Peyer's patch (tissue), 4 donors: Measurements from ENCODE around the gene ACCSL. TPM values are rescaled to one million over a fixed set of nuclear protein-coding genes. Genes with fewer than 3 reads are reported as not detected.

Source experiments
- DNase-seq, 3 donors: peaks; one replicate each; pipeline ENCODE4 v3.0.0-alpha.2; 2017 to 2019
- H3K27ac ChIP-seq, 4 donors: fragments of 200-600 bp; sonication (generic); one replicate each; pipeline ENCODE4 v1.5.1; 2016 to 2019
- H3K27me3 ChIP-seq, 2 donors: fragments of 200-600 bp; sonication (generic); one replicate each; pipeline ENCODE4 v1.5.1; 2019
- H3K36me3 ChIP-seq, 3 donors: fragments of 200-600 bp; sonication (generic); one replicate each; pipeline ENCODE4 v1.5.1; 2016 to 2019
- H3K4me1 ChIP-seq, 4 donors: fragments of 200-600 bp; sonication (generic); one replicate each; pipeline ENCODE4 v1.5.1; 2016 to 2019
- H3K4me3 ChIP-seq, 4 donors: fragments of 200-600 bp; sonication (generic); 1 replicate in 3 of 4; 2 replicates in 1 of 4; pipeline ENCODE4 v1.5.1; 2016 to 2019; ENCODE audit warnings: mild to moderate bottlenecking in 1 of 4
- H3K9me3 ChIP-seq, 4 donors: fragments of 200-600 bp; sonication (generic); one replicate each; pipeline ENCODE4 v1.5.1; 2016 to 2019; ENCODE audit warnings: mild to moderate bottlenecking in 1 of 4
- CTCF ChIP-seq, 6 experiments: fragments of 450-650 bp in 4 of 6; fragments of 200-600 bp in 2 of 6; sonication (generic) in 1 of 6; IDR thresholded peaks; one replicate each; pipeline ENCODE4 v1.5.1; 2017 to 2019; ENCODE audit warnings: antibody characterized with exemption in 6 of 6, mild to moderate bottlenecking in 3 of 6, moderate library complexity in 1 of 6
- POLR2A ChIP-seq, 2 donors: fragments of 450-650 bp; IDR thresholded peaks; one replicate each; pipeline ENCODE4 v1.5.1; 2017; ENCODE audit warnings: antibody characterized with exemption in 2 of 2, mild to moderate bottlenecking in 2 of 2, moderate library complexity in 2 of 2
- total RNA-seq, 4 donors: library from RNA; depleted of rRNA; stranded (reverse); fragments of >200 nt; gene quantifications; one replicate each; pipeline ENCODE4 v1.1.0, GENCODE V29; 2016

Gene ACCSL
- total RNA-seq, 4 donors from 2014 or later = not detected

- no peak for TF ChIP-seq CTCF (IDR thresholded peaks at IDR 0.05)
- TF ChIP-seq POLR2A (IDR thresholded peaks at IDR 0.05) = no peak
- no peaks in the 10 kb centered on the region for H3K27me3 ChIP-seq
- peaks cover 0 to 26% (median 0%) of the 10 kb centered on the region in 3 donors for H3K36me3 ChIP-seq
- no peaks in the 10 kb centered on the region for H3K9me3 ChIP-seq
- no peak overlapping the region for H3K4me3 ChIP-seq
- H3K27ac ChIP-seq = no peak overlapping the region
- peaks cover 0 to 9% (median 2%) of the 10 kb centered on the region in 4 donors for H3K4me1 ChIP-seq
- DNase-seq = no peak
Measured at GRCh38 chr11:44071157-44071556, 23.4 kb downstream of the ACCSL start.

GRCh38 chr11:44072757-44073658 is 25.2 kb downstream of the ACCSL start:
- H3K36me3 ChIP-seq = peaks cover 0 to 27% (median 0%) of the 10 kb centered on the region in 3 donors
- TF ChIP-seq POLR2A (IDR thresholded peaks at IDR 0.05) = no peak
- TF ChIP-seq CTCF (IDR thresholded peaks at IDR 0.05) = no peak

GRCh38 chr11:44078794-44079193 is 31.0 kb downstream of the ACCSL start:
- H3K27me3 ChIP-seq = no peaks in the 10 kb centered on the region
- no peak overlapping the region for H3K4me3 ChIP-seq
- peaks cover 0 to 25% (median 0%) of the 10 kb centered on the region in 3 donors for H3K36me3 ChIP-seq
- H3K9me3 ChIP-seq = no peaks in the 10 kb centered on the region
- TF ChIP-seq CTCF (IDR thresholded peaks at IDR 0.05) = no peak
- TF ChIP-seq POLR2A (IDR thresholded peaks at IDR 0.05) = no peak
- no peak overlapping the region for H3K27ac ChIP-seq
- no peak for DNase-seq
- H3K4me1 ChIP-seq = no peaks in the 10 kb centered on the region

More at GRCh38 chr11:44072757-44073658, 25.2 kb downstream of the ACCSL start:
- Histone ChIP-seq H3K27ac (no peak overlapping the region), H3K27me3 (no peaks in the 10 kb centered on the region), H3K4me3 (no peak overlapping the region), H3K9me3 (no peaks in the 10 kb centered on the region), H3K4me1 (no peaks in the 10 kb centered on the region)
- DNase-seq = no peak

GRCh38 chr11:44079376-44079775 is 31.6 kb downstream of the ACCSL start:
- H3K27ac ChIP-seq = no peak overlapping the region
- peaks cover 0 to 24% (median 0%) of the 10 kb centered on the region in 3 donors for H3K36me3 ChIP-seq
- TF ChIP-seq POLR2A (IDR thresholded peaks at IDR 0.05) (no peak), CTCF (IDR thresholded peaks at IDR 0.05) (no peak)

GRCh38 chr11:44080951-44081350 is 33.2 kb downstream of the ACCSL start:
- Histone ChIP-seq H3K4me3 (no peak overlapping the region), H3K27ac (no peak overlapping the region), H3K27me3 (no peaks in the 10 kb centered on the region), H3K36me3 (peaks cover 0 to 13% (median 0%) of the 10 kb centered on the region in 3 donors), H3K9me3 (no peaks in the 10 kb centered on the region), H3K4me1 (no peaks in the 10 kb centered on the region)
- TF ChIP-seq CTCF (IDR thresholded peaks at IDR 0.05) (no peak), POLR2A (IDR thresholded peaks at IDR 0.05) (no peak)
- no peak for DNase-seq

More at GRCh38 chr11:44079376-44079775, 31.6 kb downstream of the ACCSL start:
- Histone ChIP-seq H3K4me1 (no peaks in the 10 kb centered on the region), H3K27me3 (no peaks in the 10 kb centered on the region), H3K4me3 (no peak overlapping the region), H3K9me3 (no peaks in the 10 kb centered on the region)
- no peak for DNase-seq
